Stimulated activated CD8-positive, alpha-beta memory T cell treated with anti-CD3 and anti-CD28 coated beads, Interleukin-15, amount 100 ng/mL, for 48 hours (primary cell): ENCODE data around the gene IGF2.

Experiments
- DNase-seq, 2 donors: peaks; one replicate each; pipeline ENCODE4 v3.0.0-alpha.2; 2020; ENCODE audit warnings: low read depth in 2 of 2

The IGF2 gene

GRCh38 chr11:2103668-2104523 lies 35.3 kb downstream of the IGF2 start:
- no peak for DNase-seq

- no peak for DNase-seq
Measured at GRCh38 chr11:2102883-2103213, 36.3 kb downstream of the IGF2 start.

- no peak for DNase-seq
Measured at GRCh38 chr11:2102132-2102882, 36.9 kb downstream of the IGF2 start.

GRCh38 chr11:2101171-2101675 lies 38.0 kb downstream of the IGF2 start:
- DNase-seq = no peak

- no peak for DNase-seq
Measured at GRCh38 chr11:2100361-2101170, 38.6 kb downstream of the IGF2 start.

- DNase-seq = no peak
Measured at GRCh38 chr11:2099516-2100349, 39.5 kb downstream of the IGF2 start.

GRCh38 chr11:2098691-2099515 lies 40.3 kb downstream of the IGF2 start:
- no peak for DNase-seq

GRCh38 chr11:2097998-2098690 lies 41.0 kb downstream of the IGF2 start:
- DNase-seq = no peak

GRCh38 chr11:2097356-2097997 lies 41.7 kb downstream of the IGF2 start:
- DNase-seq = no peak

GRCh38 chr11:2096919-2097301 lies 42.3 kb downstream of the IGF2 start:
- DNase-seq = no peak

- no peak for DNase-seq
Measured at GRCh38 chr11:2096011-2096918, 42.9 kb downstream of the IGF2 start.

GRCh38 chr11:2095542-2095941 lies 43.6 kb downstream of the IGF2 start:
- DNase-seq = no peak

GRCh38 chr11:2095198-2095520 lies 44.0 kb downstream of the IGF2 start:
- no peak for DNase-seq

GRCh38 chr11:2094354-2095197 lies 44.6 kb downstream of the IGF2 start:
- no peak for DNase-seq

GRCh38 chr11:2093575-2094353 lies 45.4 kb downstream of the IGF2 start:
- DNase-seq = no peak

GRCh38 chr11:2092956-2093412 lies 46.2 kb downstream of the IGF2 start:
- DNase-seq = peak; percentile 25 to 29
